K562 (cell line): ENCODE data around the gene IL4I1. TPM values are rescaled to one million over a fixed set of nuclear protein-coding genes. Genes with fewer than 3 reads are reported as not detected.

Source experiments
- ERF ChIP-seq: fragments of 450-650 bp; formaldehyde crosslinking; IDR thresholded peaks from 2 replicates; pipeline ENCODE4 v1.4.0; 2020; ENCODE audit warnings: mild to moderate bottlenecking, mixed read lengths
- NBN ChIP-seq: fragments of 450-650 bp; IDR thresholded peaks from 2 replicates; pipeline ENCODE4 v1.6.1; 2016; ENCODE audit warnings: low read depth, mild to moderate bottlenecking
- NCOA6 ChIP-seq: fragments of 450-650 bp; IDR thresholded peaks from 2 replicates; pipeline ENCODE4 v1.6.1; 2017; ENCODE audit warnings: mild to moderate bottlenecking
- PHF8 ChIP-seq: fragments of 200-600 bp; sonication (generic); IDR thresholded peaks from 2 replicates; pipeline ENCODE4 v1.6.1; 2012; ENCODE audit warnings: mixed run types, mild to moderate bottlenecking, inconsistent platforms, low read length, moderate library complexity, borderline replicate concordance
- ZNF274 ChIP-seq: IDR thresholded peaks from 2 replicates; pipeline ENCODE4 v1.6.1; 2011; ENCODE audit warnings: low read depth, mild to moderate bottlenecking, low read length, moderate library complexity, borderline replicate concordance
- polyA plus RNA-seq, 8 experiments: library from polyadenylated mRNA; depleted of rRNA in 4 of 8; stranded (reverse) in 5 of 8; unstranded in 3 of 8; fragments of >200 nt; fragmentation: Nextera tagmentation in 2 of 8; fragmentation: Illumina TruSeq in 1 of 8; extraction: Ambion mirVana in 2 of 8; extraction: Trizol in 1 of 8; gene quantifications; 2 replicates each; pipeline versions ENCODE4 v1.2.1 to v1.2.3, GENCODE V29; 2011 to 2014; ENCODE audit warnings: inconsistent platforms in 1 of 8, missing spikeins in 1 of 8
- total RNA-seq, 7 experiments: library from RNA; depleted of rRNA in 6 of 7; stranded (reverse); fragments of >200 nt in 6 of 7; fragmentation: Illumina TruSeq in 2 of 7; extraction: Trizol in 2 of 7; gene quantifications; 2 replicates each; pipeline versions ENCODE4 v1.2.1 to v1.2.3, GENCODE V29; 2011 to 2021; ENCODE audit warnings: low replicate concordance in 1 of 7
- TF ChIP-seq, protein P1 (sequence below), 3 experiments: fragments of 200-800 bp in 1 of 3; fragments of 250-450 bp in 1 of 3; fragments of 450-650 bp in 1 of 3; sonication (Bioruptor Pico) in 1 of 3; sonication (Bioruptor generic) in 1 of 3; formaldehyde crosslinking in 1 of 3; IDR thresholded peaks; 2 replicates each; pipeline versions ENCODE4 v1.6.1 to v1.8.0; 2016 to 2022; ENCODE audit warnings: mild to moderate bottlenecking in 2 of 3, missing genetic modification characterization in 2 of 3, missing compliant biosample characterization in 1 of 3, moderate library complexity in 1 of 3
- TF ChIP-seq, protein P2 (sequence below): fragments of 200-600 bp; sonication (generic); IDR thresholded peaks from one replicate; pipeline ENCODE4 v1.6.1; 2012; ENCODE audit warnings: mild to moderate bottlenecking, low read depth, low read length, inconsistent platforms
- TF ChIP-seq, protein P3 (sequence below): fragments of 450-650 bp; IDR thresholded peaks from 2 replicates; pipeline ENCODE4 v1.6.1; 2016; ENCODE audit warnings: borderline replicate concordance

Gene IL4I1
- total and polyA plus RNA-seq, 9 of the 15 experiments (the other 6 are each of a cell fraction or from before 2014, with no cell fraction given): 0.06 to 0.95 (median 0.43) TPM; not detected in 2

GRCh38 chr19:49889687-49890348 is 6.9 kb downstream of the IL4I1 start (continued):
- TF ChIP-seq, protein P1, sequence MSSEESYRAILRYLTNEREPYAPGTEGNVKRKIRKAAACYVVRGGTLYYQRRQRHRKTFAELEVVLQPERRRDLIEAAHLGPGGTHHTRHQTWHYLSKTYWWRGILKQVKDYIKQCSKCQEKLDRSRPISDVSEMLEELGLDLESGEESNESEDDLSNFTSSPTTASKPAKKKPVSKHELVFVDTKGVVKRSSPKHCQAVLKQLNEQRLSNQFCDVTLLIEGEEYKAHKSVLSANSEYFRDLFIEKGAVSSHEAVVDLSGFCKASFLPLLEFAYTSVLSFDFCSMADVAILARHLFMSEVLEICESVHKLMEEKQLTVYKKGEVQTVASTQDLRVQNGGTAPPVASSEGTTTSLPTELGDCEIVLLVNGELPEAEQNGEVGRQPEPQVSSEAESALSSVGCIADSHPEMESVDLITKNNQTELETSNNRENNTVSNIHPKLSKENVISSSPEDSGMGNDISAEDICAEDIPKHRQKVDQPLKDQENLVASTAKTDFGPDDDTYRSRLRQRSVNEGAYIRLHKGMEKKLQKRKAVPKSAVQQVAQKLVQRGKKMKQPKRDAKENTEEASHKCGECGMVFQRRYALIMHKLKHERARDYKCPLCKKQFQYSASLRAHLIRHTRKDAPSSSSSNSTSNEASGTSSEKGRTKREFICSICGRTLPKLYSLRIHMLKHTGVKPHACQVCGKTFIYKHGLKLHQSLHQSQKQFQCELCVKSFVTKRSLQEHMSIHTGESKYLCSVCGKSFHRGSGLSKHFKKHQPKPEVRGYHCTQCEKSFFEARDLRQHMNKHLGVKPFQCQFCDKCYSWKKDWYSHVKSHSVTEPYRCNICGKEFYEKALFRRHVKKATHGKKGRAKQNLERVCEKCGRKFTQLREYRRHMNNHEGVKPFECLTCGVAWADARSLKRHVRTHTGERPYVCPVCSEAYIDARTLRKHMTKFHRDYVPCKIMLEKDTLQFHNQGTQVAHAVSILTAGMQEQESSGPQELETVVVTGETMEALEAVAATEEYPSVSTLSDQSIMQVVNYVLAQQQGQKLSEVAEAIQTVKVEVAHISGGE (CRISPR knock-in tag; IDR thresholded peaks at IDR 0.05): no peak; a peak in 2 of 6 replicates
- TF ChIP-seq ZNF274: no peak; the same call in 1 of the 2 replicates
- TF ChIP-seq NBN: peak; percentile 90
- peak; percentile 26; the same call in 1 of the 2 replicates for TF ChIP-seq ERF (CRISPR knock-in tag)
- TF ChIP-seq PHF8: peak; percentile 27; the same call in 1 of the 2 replicates
- TF ChIP-seq, protein P2, sequence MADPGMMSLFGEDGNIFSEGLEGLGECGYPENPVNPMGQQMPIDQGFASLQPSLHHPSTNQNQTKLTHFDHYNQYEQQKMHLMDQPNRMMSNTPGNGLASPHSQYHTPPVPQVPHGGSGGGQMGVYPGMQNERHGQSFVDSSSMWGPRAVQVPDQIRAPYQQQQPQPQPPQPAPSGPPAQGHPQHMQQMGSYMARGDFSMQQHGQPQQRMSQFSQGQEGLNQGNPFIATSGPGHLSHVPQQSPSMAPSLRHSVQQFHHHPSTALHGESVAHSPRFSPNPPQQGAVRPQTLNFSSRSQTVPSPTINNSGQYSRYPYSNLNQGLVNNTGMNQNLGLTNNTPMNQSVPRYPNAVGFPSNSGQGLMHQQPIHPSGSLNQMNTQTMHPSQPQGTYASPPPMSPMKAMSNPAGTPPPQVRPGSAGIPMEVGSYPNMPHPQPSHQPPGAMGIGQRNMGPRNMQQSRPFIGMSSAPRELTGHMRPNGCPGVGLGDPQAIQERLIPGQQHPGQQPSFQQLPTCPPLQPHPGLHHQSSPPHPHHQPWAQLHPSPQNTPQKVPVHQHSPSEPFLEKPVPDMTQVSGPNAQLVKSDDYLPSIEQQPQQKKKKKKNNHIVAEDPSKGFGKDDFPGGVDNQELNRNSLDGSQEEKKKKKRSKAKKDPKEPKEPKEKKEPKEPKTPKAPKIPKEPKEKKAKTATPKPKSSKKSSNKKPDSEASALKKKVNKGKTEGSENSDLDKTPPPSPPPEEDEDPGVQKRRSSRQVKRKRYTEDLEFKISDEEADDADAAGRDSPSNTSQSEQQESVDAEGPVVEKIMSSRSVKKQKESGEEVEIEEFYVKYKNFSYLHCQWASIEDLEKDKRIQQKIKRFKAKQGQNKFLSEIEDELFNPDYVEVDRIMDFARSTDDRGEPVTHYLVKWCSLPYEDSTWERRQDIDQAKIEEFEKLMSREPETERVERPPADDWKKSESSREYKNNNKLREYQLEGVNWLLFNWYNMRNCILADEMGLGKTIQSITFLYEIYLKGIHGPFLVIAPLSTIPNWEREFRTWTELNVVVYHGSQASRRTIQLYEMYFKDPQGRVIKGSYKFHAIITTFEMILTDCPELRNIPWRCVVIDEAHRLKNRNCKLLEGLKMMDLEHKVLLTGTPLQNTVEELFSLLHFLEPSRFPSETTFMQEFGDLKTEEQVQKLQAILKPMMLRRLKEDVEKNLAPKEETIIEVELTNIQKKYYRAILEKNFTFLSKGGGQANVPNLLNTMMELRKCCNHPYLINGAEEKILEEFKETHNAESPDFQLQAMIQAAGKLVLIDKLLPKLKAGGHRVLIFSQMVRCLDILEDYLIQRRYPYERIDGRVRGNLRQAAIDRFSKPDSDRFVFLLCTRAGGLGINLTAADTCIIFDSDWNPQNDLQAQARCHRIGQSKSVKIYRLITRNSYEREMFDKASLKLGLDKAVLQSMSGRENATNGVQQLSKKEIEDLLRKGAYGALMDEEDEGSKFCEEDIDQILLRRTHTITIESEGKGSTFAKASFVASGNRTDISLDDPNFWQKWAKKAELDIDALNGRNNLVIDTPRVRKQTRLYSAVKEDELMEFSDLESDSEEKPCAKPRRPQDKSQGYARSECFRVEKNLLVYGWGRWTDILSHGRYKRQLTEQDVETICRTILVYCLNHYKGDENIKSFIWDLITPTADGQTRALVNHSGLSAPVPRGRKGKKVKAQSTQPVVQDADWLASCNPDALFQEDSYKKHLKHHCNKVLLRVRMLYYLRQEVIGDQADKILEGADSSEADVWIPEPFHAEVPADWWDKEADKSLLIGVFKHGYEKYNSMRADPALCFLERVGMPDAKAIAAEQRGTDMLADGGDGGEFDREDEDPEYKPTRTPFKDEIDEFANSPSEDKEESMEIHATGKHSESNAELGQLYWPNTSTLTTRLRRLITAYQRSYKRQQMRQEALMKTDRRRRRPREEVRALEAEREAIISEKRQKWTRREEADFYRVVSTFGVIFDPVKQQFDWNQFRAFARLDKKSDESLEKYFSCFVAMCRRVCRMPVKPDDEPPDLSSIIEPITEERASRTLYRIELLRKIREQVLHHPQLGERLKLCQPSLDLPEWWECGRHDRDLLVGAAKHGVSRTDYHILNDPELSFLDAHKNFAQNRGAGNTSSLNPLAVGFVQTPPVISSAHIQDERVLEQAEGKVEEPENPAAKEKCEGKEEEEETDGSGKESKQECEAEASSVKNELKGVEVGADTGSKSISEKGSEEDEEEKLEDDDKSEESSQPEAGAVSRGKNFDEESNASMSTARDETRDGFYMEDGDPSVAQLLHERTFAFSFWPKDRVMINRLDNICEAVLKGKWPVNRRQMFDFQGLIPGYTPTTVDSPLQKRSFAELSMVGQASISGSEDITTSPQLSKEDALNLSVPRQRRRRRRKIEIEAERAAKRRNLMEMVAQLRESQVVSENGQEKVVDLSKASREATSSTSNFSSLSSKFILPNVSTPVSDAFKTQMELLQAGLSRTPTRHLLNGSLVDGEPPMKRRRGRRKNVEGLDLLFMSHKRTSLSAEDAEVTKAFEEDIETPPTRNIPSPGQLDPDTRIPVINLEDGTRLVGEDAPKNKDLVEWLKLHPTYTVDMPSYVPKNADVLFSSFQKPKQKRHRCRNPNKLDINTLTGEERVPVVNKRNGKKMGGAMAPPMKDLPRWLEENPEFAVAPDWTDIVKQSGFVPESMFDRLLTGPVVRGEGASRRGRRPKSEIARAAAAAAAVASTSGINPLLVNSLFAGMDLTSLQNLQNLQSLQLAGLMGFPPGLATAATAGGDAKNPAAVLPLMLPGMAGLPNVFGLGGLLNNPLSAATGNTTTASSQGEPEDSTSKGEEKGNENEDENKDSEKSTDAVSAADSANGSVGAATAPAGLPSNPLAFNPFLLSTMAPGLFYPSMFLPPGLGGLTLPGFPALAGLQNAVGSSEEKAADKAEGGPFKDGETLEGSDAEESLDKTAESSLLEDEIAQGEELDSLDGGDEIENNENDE: peak; percentile 73
- TF ChIP-seq, protein P3, sequence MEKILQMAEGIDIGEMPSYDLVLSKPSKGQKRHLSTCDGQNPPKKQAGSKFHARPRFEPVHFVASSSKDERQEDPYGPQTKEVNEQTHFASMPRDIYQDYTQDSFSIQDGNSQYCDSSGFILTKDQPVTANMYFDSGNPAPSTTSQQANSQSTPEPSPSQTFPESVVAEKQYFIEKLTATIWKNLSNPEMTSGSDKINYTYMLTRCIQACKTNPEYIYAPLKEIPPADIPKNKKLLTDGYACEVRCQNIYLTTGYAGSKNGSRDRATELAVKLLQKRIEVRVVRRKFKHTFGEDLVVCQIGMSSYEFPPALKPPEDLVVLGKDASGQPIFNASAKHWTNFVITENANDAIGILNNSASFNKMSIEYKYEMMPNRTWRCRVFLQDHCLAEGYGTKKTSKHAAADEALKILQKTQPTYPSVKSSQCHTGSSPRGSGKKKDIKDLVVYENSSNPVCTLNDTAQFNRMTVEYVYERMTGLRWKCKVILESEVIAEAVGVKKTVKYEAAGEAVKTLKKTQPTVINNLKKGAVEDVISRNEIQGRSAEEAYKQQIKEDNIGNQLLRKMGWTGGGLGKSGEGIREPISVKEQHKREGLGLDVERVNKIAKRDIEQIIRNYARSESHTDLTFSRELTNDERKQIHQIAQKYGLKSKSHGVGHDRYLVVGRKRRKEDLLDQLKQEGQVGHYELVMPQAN: peak; percentile 93
- TF ChIP-seq NCOA6: peak; percentile 91
